CD4-positive, alpha-beta T cell (primary cell): ENCODE results near the gene CCR2. TPM values are rescaled to one million over a fixed set of nuclear protein-coding genes. Genes with fewer than 3 reads are reported as not detected.

ENCODE experiments used
- ATAC-seq: fragments of 200-7000 bp; cut with Tn5 transposase; one replicate; pipeline ENCODE4 v1.10.0; 2022; ENCODE audit warnings: mild to moderate bottlenecking; ENCODE audit not compliant: poor library complexity
- CTCF ChIA-PET: fragments of 350-600 bp; sonication (Branson Sonifier 250); formaldehyde crosslinking; loops from one replicate; lab custom pipeline; 2021; ENCODE audit warnings: antibody characterized with exemption, inconsistent platforms; lab: Charles Lee
- POLR2A ChIA-PET: fragments of 350-600 bp; sonication (Branson Sonifier 250); formaldehyde crosslinking; loops from one replicate; lab custom pipeline; 2021; ENCODE audit warnings: antibody characterized with exemption, inconsistent platforms; lab: Charles Lee
- DNase-seq, 14 experiments: peaks; one replicate each; pipeline ENCODE4 v3.0.0-alpha.2; 2013 to 2020; ENCODE audit warnings: mixed read lengths in 2 of 14
- H3K27ac ChIP-seq, 2 donors: one replicate each; pipeline versions ENCODE4 v1.5.1 to v1.7.0; 2013; ENCODE audit warnings: low read length in 2 of 2, low read depth in 1 of 2, mild to moderate bottlenecking in 1 of 2
- H3K27me3 ChIP-seq, 2 experiments: 1 replicate in 1 of 2; 2 replicates in 1 of 2; pipeline versions ENCODE4 v1.6.1 to v1.7.0; 2013; ENCODE audit warnings: low read length in 2 of 2, control low read depth in 1 of 2, mild to moderate bottlenecking in 1 of 2, moderate library complexity in 1 of 2; ENCODE audit not compliant: insufficient read depth in 2 of 2, control insufficient read depth in 1 of 2
- H3K36me3 ChIP-seq: one replicate; pipeline ENCODE4 v1.6.1; 2013; ENCODE audit warnings: low read length, control low read depth; ENCODE audit not compliant: insufficient read depth
- H3K4me1 ChIP-seq: one replicate; pipeline ENCODE4 v1.6.1; 2013; ENCODE audit warnings: low read length, control low read depth; ENCODE audit not compliant: insufficient read depth
- H3K4me3 ChIP-seq: one replicate; pipeline ENCODE4 v1.5.1; 2013; ENCODE audit warnings: mild to moderate bottlenecking, low read length, moderate library complexity
- H3K9me3 ChIP-seq, 2 experiments: 1 replicate in 1 of 2; 2 replicates in 1 of 2; pipeline versions ENCODE4 v1.6.1 to v1.7.0; 2013; ENCODE audit warnings: low read length in 2 of 2, mild to moderate bottlenecking in 2 of 2, control low read depth in 1 of 2, moderate library complexity in 1 of 2; ENCODE audit not compliant: control insufficient read depth in 1 of 2, insufficient read depth in 1 of 2
- H3K27ac Mint-ChIP-seq: one replicate; pipeline ENCODE4 v1.8.0; 2020; ENCODE audit warnings: mixed read lengths
- H3K27me3 Mint-ChIP-seq: one replicate; pipeline ENCODE4 v1.8.0; 2021; ENCODE audit warnings: mixed read lengths
- H3K36me3 Mint-ChIP-seq: one replicate; pipeline ENCODE4 v1.8.0; 2021; ENCODE audit warnings: low read depth, mixed read lengths
- H3K4me1 Mint-ChIP-seq: one replicate; pipeline ENCODE4 v1.8.0; 2021; ENCODE audit warnings: low read depth, mixed read lengths
- H3K4me3 Mint-ChIP-seq: one replicate; pipeline ENCODE4 v1.8.0; 2020; ENCODE audit warnings: mild to moderate bottlenecking, mixed read lengths
- H3K9me3 Mint-ChIP-seq: one replicate; pipeline ENCODE4 v1.8.0; 2020; ENCODE audit warnings: mixed read lengths
- CTCF ChIP-seq: fragments of 200-600 bp; IDR thresholded peaks from one replicate; pipeline ENCODE4 v1.8.0; 2022; ENCODE audit warnings: antibody characterized with exemption, mild to moderate bottlenecking
- intact Hi-C, 2 experiments: fragments of 100-400 bp; cut with DNase I in 1 of 2; cut with micrococcal nuclease in 1 of 2; formaldehyde crosslinking; loops; one replicate each; pipeline versions ENCODE4 v1.15.1 to v1.9.0; 2023 to 2025; cut with DNase I, micrococcal nuclease
- total RNA-seq, 174 experiments: library from RNA in 2 of 174; stranded (reverse) in 2 of 174; gene quantifications; one replicate each; pipeline ENCODE4 v1.2.3 and lab custom pipeline; 2021 to 2026

Gene CCR2
- total RNA-seq, 2 experiments from 2014 or later, result 0.99 to 1.0 TPM

- Histone ChIP-seq H3K9me3 (no peaks in the 10 kb centered on the region), H3K4me3 (no peak overlapping the region), H3K27me3 (no peaks in the 10 kb centered on the region), H3K36me3 (no peaks in the 10 kb centered on the region), H3K4me1 (peaks cover 6% of the 10 kb centered on the region), H3K27ac (no peak overlapping the region)
- no peak for TF ChIP-seq CTCF
- Mint-ChIP-seq H3K27ac (no peak overlapping the region), H3K4me1 (no peaks in the 10 kb centered on the region), H3K27me3 (no peaks in the 10 kb centered on the region), H3K36me3 (no peaks in the 10 kb centered on the region), H3K9me3 (no peaks in the 10 kb centered on the region), H3K4me3 (no peak overlapping the region)
- intact Hi-C loops, result no loop called here
- POLR2A ChIA-PET, result no interaction called here
- CTCF ChIA-PET, result no interaction called here
- DNase-seq (no peak), ATAC-seq (no peak)
Measured at GRCh38 chr3:46399098-46399497, 45.2 kb downstream of the CCR2 start.

GRCh38 chr3:46399557-46399956 lies 45.6 kb downstream of the CCR2 start:
- no peaks in the 10 kb centered on the region for H3K27me3 Mint-ChIP-seq
- CTCF ChIA-PET, result no interaction called here
- ATAC-seq, result no peak

GRCh38 chr3:46400000-46400734 lies 46.3 kb downstream of the CCR2 start:
- Histone ChIP-seq H3K9me3 (no peaks in the 10 kb centered on the region), H3K27me3 (no peaks in the 10 kb centered on the region), H3K4me1 (peaks cover 6% of the 10 kb centered on the region), H3K27ac (no peak overlapping the region), H3K4me3 (no peak overlapping the region), H3K36me3 (no peaks in the 10 kb centered on the region)
- H3K4me1 Mint-ChIP-seq, result no peaks in the 10 kb centered on the region
- DNase-seq (no peak), ATAC-seq (no peak)
- intact Hi-C loops, result no loop called here
- no peak overlapping the region for H3K27ac Mint-ChIP-seq
- no peaks in the 10 kb centered on the region for H3K27me3 Mint-ChIP-seq
- ChIA-PET POLR2A (no interaction called here), CTCF (no interaction called here)
- H3K4me3 Mint-ChIP-seq, result no peak overlapping the region
- H3K36me3 Mint-ChIP-seq, result no peaks in the 10 kb centered on the region
- no peaks in the 10 kb centered on the region for H3K9me3 Mint-ChIP-seq
- no peak for TF ChIP-seq CTCF

More at GRCh38 chr3:46399557-46399956, 45.6 kb downstream of the CCR2 start:
- H3K27me3 ChIP-seq, result no peaks in the 10 kb centered on the region
- no peaks in the 10 kb centered on the region for H3K9me3 Mint-ChIP-seq
- no peak overlapping the region for H3K4me3 Mint-ChIP-seq
- TF ChIP-seq CTCF, result no peak
- POLR2A ChIA-PET, result no interaction called here
- no peak for DNase-seq
- no peaks in the 10 kb centered on the region for H3K4me1 Mint-ChIP-seq
- H3K9me3 ChIP-seq, result no peaks in the 10 kb centered on the region
- intact Hi-C loops, result no loop called here
- H3K27ac Mint-ChIP-seq, result no peak overlapping the region
- H3K4me1 ChIP-seq, result peaks cover 6% of the 10 kb centered on the region
- H3K4me3 ChIP-seq, result no peak overlapping the region
- no peak overlapping the region for H3K27ac ChIP-seq
- H3K36me3 Mint-ChIP-seq, result no peaks in the 10 kb centered on the region
- H3K36me3 ChIP-seq, result no peaks in the 10 kb centered on the region
